D721Med (cell line): ENCODE data around the gene CDK3.
"Not testable (repeated sequence)": the region's sequence is repeated elsewhere in the genome, so short reads cannot be mapped to it uniquely, and the experiment has no call there.

Experiments
- DNase-seq: peaks from one replicate; pipeline ENCODE4 v3.0.0; 2011; ENCODE audit warnings: low spot score; ENCODE audit not compliant: insufficient read length
- FAIRE-seq: peaks from 2 replicates; lab custom pipeline; 2011; peaks lifted over from hg19 to GRCh38; lab: Jason Lieb, UNC
- CTCF ChIP-seq: IDR thresholded peaks from 2 replicates; pipeline ENCODE4 v1.5.1; 2012; ENCODE audit warnings: mild to moderate bottlenecking, control low read depth; ENCODE audit not compliant: insufficient read depth; ENCODE audit errors: missing control alignments

Gene CDK3

GRCh38 chr17:75970626-75971025 lies 30.0 kb upstream of the CDK3 start:
- no peak for FAIRE-seq
- TF ChIP-seq CTCF = no peak

GRCh38 chr17:75975187-75975586 lies 25.5 kb upstream of the CDK3 start:
- DNase-seq, FAIRE-seq: not testable (repeated sequence)

More at GRCh38 chr17:75970626-75971025, 30.0 kb upstream of the CDK3 start:
- DNase-seq = no peak

GRCh38 chr17:75975757-75976174 lies 24.9 kb upstream of the CDK3 start:
- DNase-seq (no peak), FAIRE-seq (no peak)
- no peak for TF ChIP-seq CTCF

GRCh38 chr17:75976175-75976848 lies 24.3 kb upstream of the CDK3 start:
- FAIRE-seq (no peak), DNase-seq (no peak)
- no peak for TF ChIP-seq CTCF

GRCh38 chr17:75978938-75979704 lies 21.5 kb upstream of the CDK3 start, which contains the start of the genes ACOX1 and TEN1:
ACOX1 (minus strand) TSS chr17:75979166; CDS start chr17:75979073, 93 bp downstream.
TEN1 (plus strand) TSS chr17:75979240; CDS start chr17:75986193, 6,953 bp downstream.
- no peak for FAIRE-seq
- peak; percentile 48 for DNase-seq
- TF ChIP-seq CTCF = peak; percentile 15

GRCh38 chr17:75979705-75980187 lies 20.9 kb upstream of the CDK3 start:
- DNase-seq (no peak), FAIRE-seq (no peak)
- TF ChIP-seq CTCF = no peak

GRCh38 chr17:75980188-75981018 lies 20.3 kb upstream of the CDK3 start:
- TF ChIP-seq CTCF = no peak
- no peak for DNase-seq
- no peak for FAIRE-seq
